Fibroblast of mammary gland (primary cell): ENCODE measurements around the gene PIH1D1.

Experiments
- DNase-seq: peaks from one replicate; pipeline ENCODE4 v3.0.0-alpha.2; 2010; ENCODE audit warnings: low read depth
- H3K4me3 ChIP-seq: 2 replicates; pipeline ENCODE4 v1.5.1; 2011; ENCODE audit warnings: low read depth, mild to moderate bottlenecking, low read length, moderate library complexity; ENCODE audit not compliant: control insufficient read depth
- CTCF ChIP-seq: conservative IDR thresholded peaks from 2 replicates; pipeline ENCODE4 v1.5.1; 2011; ENCODE audit warnings: low read depth, low read length, inconsistent platforms; ENCODE audit not compliant: control insufficient read depth, insufficient read depth

The PIH1D1 gene

GRCh38 chr19:49430172-49430677, 21.4 kb downstream of the PIH1D1 start:
- DNase-seq = no peak
- TF ChIP-seq CTCF = no peak
- H3K4me3 ChIP-seq = no peak overlapping the region

GRCh38 chr19:49428547-49429451, 22.8 kb downstream of the PIH1D1 start:
- no peak overlapping the region for H3K4me3 ChIP-seq
- no peak for TF ChIP-seq CTCF

DNA sequence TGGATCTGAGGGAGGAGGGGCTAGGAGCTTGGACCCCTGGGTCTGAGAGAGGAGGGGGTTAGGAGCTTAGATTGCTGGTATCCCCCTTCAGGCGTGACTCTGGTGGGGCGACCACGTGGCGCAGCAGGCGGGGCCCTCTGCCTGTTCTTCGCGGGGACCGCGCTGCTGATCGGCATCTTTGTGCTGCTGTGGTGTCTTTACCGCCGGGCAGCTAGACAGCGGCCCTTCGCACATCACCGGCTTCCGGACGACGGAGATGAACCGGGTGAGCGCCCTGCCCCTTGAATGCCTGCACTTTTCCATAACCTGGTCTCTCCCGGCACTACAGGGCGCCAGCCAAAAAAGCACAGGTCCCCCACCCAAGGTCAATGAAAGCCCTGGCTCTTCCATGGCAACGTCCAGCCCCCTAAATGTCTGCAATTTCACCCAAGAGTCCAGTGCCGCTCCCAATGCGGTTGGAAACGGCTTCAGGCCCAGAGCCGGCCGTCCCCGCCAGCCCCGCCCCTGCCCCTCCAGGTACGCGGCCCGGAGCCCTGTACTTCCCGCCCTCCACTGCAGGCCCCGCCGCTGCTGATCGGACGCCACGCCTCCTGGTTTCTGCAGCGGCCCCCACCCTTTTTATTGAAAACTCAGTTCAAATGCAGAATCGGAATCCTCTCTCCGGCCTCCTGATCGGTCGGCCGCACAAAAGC, 23.6 kb downstream of the PIH1D1 start:
- no peak for TF ChIP-seq CTCF
- DNase-seq = no peak
- no peak overlapping the region for H3K4me3 ChIP-seq

More at GRCh38 chr19:49428547-49429451, 22.8 kb downstream of the PIH1D1 start:
- DNase-seq = no peak

- TF ChIP-seq CTCF = no peak
- DNase-seq = no peak
- H3K4me3 ChIP-seq = no peak overlapping the region
These were observed 24.3 kb downstream of the PIH1D1 start for GRCh38 chr19:49427339-49427738.

DNA sequence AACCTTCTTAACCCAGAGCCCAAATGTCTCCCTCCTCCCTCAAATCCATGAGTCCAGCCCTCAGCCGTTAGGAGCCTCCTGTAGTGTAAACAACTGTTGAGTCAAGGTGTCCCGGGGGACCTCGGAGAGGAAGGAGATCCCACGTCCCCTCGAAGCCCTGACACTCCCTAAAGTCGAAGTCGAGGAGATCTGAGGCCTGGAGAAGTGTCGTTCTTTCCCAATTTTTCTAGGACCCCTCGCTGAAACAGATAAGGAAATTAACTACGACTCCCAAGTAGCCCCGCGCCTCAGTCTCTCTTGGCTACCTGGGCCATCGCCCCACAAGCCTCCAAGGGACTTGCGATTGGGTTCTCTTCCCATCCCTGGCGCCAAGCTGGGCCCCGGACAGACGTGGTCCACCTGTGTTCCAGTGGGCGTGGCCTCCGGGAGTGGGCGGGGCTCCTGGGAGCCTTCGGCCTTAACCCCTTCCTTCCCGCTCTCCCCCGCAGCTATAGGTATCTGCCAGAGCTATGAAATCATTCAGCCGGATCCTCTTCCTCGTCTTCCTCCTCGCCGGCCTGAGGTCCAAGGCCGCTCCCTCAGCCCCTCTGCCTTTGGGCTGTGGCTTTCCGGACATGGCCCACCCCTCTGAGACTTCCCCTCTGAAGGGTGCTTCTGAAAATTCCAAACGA, 25.6 kb downstream of the PIH1D1 start:
- DNase-seq = peak; percentile 52
- TF ChIP-seq CTCF = no peak
- H3K4me3 ChIP-seq = no peak overlapping the region

GRCh38 chr19:49425178-49425577, 26.4 kb downstream of the PIH1D1 start, which contains the start of gene GFY:
TSS of gene GFY (plus strand) at chr19:49425388. CDS start at chr19:49426431, 1,043 bp downstream.
- no peak for TF ChIP-seq CTCF
- H3K4me3 ChIP-seq = no peak within 1 kb of the TSS
- no peak for DNase-seq
